Activated CD4-positive, alpha-beta T cell treated with anti-CD3 and anti-CD28 coated beads, Interleukin-2, amount 10 ng/mL, durations not matched to agents 7 days and 5 days (primary cell): ENCODE results near the gene RBMS1. TPM values are rescaled to one million over a fixed set of nuclear protein-coding genes. Genes with fewer than 3 reads are reported as not detected.
"Not testable (repeated sequence)": the region's sequence is repeated elsewhere in the genome, so short reads cannot be mapped to it uniquely, and the experiment has no call there.

ENCODE experiments used
- CTCF ChIA-PET: fragments of 350-600 bp; sonication (Branson Sonifier 250); formaldehyde crosslinking; loops from one replicate; lab custom pipeline; 2021; ENCODE audit warnings: antibody characterized with exemption; lab: Charles Lee
- POLR2A ChIA-PET: fragments of 350-600 bp; sonication (Branson Sonifier 250); formaldehyde crosslinking; loops from one replicate; lab custom pipeline; 2021; ENCODE audit warnings: antibody characterized with exemption; lab: Charles Lee
- DNase-seq: peaks from one replicate; pipeline ENCODE4 v3.0.0-alpha.2; 2020
- H3K27ac Mint-ChIP-seq: one replicate; pipeline ENCODE4 v1.8.0; 2021; ENCODE audit warnings: mild to moderate bottlenecking, moderate library complexity, mixed read lengths
- H3K27me3 Mint-ChIP-seq: one replicate; pipeline ENCODE4 v1.8.0; 2021; ENCODE audit warnings: mixed read lengths
- H3K36me3 Mint-ChIP-seq: one replicate; pipeline ENCODE4 v1.8.0; 2021; ENCODE audit warnings: low read depth, mixed read lengths
- H3K4me1 Mint-ChIP-seq: one replicate; pipeline ENCODE4 v1.8.0; 2021; ENCODE audit warnings: mixed read lengths
- H3K4me3 Mint-ChIP-seq: one replicate; pipeline ENCODE4 v1.8.0; 2021; ENCODE audit warnings: mild to moderate bottlenecking, moderate library complexity, mixed read lengths
- H3K9me3 Mint-ChIP-seq: one replicate; pipeline ENCODE4 v1.8.0; 2021; ENCODE audit warnings: mixed read lengths
- total RNA-seq, 2 experiments: library from RNA; stranded (reverse); gene quantifications; one replicate each; pipeline ENCODE4 v1.2.3, GENCODE V29; 2021

The RBMS1 gene
- total RNA-seq, 2 experiments from 2014 or later, result 84.4 to 100 TPM

- DNase-seq, result no peak
Observed at GRCh38 chr2:160460333-160460731, 33.3 kb downstream of the RBMS1 start.

GRCh38 chr2:160459538-160460332, 33.9 kb downstream of the RBMS1 start:
- peaks cover 61% of the 10 kb centered on the region for H3K4me1 Mint-ChIP-seq
- H3K9me3 Mint-ChIP-seq, result no peaks in the 10 kb centered on the region
- no peaks in the 10 kb centered on the region for H3K27me3 Mint-ChIP-seq
- H3K4me3 Mint-ChIP-seq, result no peak overlapping the region
- peaks cover 36% of the 10 kb centered on the region for H3K36me3 Mint-ChIP-seq
- ChIA-PET CTCF (no interaction called here), POLR2A (no interaction called here)
- no peak for DNase-seq
- no peak overlapping the region for H3K27ac Mint-ChIP-seq

More at GRCh38 chr2:160460333-160460731, 33.3 kb downstream of the RBMS1 start:
- ChIA-PET CTCF (no interaction called here), POLR2A (no interaction called here)
- H3K4me3 Mint-ChIP-seq, result no peak overlapping the region
- no peak overlapping the region for H3K27ac Mint-ChIP-seq
- no peaks in the 10 kb centered on the region for H3K9me3 Mint-ChIP-seq
- peaks cover 33% of the 10 kb centered on the region for H3K36me3 Mint-ChIP-seq
- peaks cover 60% of the 10 kb centered on the region for H3K4me1 Mint-ChIP-seq
- no peaks in the 10 kb centered on the region for H3K27me3 Mint-ChIP-seq

GRCh38 chr2:160458718-160459453, 34.7 kb downstream of the RBMS1 start:
- peaks cover 56% of the 10 kb centered on the region for H3K4me1 Mint-ChIP-seq
- ChIA-PET POLR2A (no interaction called here), CTCF (no interaction called here)
- H3K27ac Mint-ChIP-seq, result no peak overlapping the region
- no peaks in the 10 kb centered on the region for H3K27me3 Mint-ChIP-seq
- H3K36me3 Mint-ChIP-seq, result peaks cover 34% of the 10 kb centered on the region
- no peak for DNase-seq
- no peaks in the 10 kb centered on the region for H3K9me3 Mint-ChIP-seq
- no peak overlapping the region for H3K4me3 Mint-ChIP-seq

GRCh38 chr2:160457588-160457987, 36.0 kb downstream of the RBMS1 start:
- POLR2A ChIA-PET, result no interaction called here
- no peaks in the 10 kb centered on the region for H3K27me3 Mint-ChIP-seq
- CTCF ChIA-PET, result interaction anchor here (1.7 to 2.5 kb wide), 2 partner anchors 22 to 28 kb away, joined by 5 to 10 read pairs; no protein-coding TSS in a partner anchor
- peaks cover 46% of the 10 kb centered on the region for H3K4me1 Mint-ChIP-seq
- DNase-seq, result no peak
- H3K4me3 Mint-ChIP-seq, result no peak overlapping the region
- H3K27ac Mint-ChIP-seq, result no peak overlapping the region
- H3K36me3 Mint-ChIP-seq, result peaks cover 27% of the 10 kb centered on the region
- no peaks in the 10 kb centered on the region for H3K9me3 Mint-ChIP-seq

GRCh38 chr2:160454070-160454797, 39.4 kb downstream of the RBMS1 start:
- Mint-ChIP-seq H3K27me3 (no peaks in the 10 kb centered on the region), H3K27ac (no peak overlapping the region), H3K4me1 (peaks cover 33% of the 10 kb centered on the region), H3K4me3 (no peak overlapping the region), H3K36me3 (peaks cover 27% of the 10 kb centered on the region), H3K9me3 (peaks cover 4% of the 10 kb centered on the region)
- POLR2A ChIA-PET, result interaction anchor here (0.6 kb wide), 1 partner anchor 42 kb away, joined by 3 read pairs; no protein-coding TSS in a partner anchor
- DNase-seq, result no peak
- CTCF ChIA-PET, result no interaction called here

- Mint-ChIP-seq H3K9me3 (peaks cover 4% of the 10 kb centered on the region), H3K4me3 (no peak overlapping the region)
- CTCF ChIA-PET, result no interaction called here
Observed at GRCh38 chr2:160453111-160453820, 40.3 kb downstream of the RBMS1 start.

GRCh38 chr2:160450486-160450885, 43.1 kb downstream of the RBMS1 start:
- H3K36me3 Mint-ChIP-seq, result peaks cover 29% of the 10 kb centered on the region
- POLR2A ChIA-PET, result no interaction called here
- H3K27me3 Mint-ChIP-seq, result no peaks in the 10 kb centered on the region
- CTCF ChIA-PET, result no interaction called here
- no peak overlapping the region for H3K4me3 Mint-ChIP-seq
- DNase-seq, result no peak
- H3K4me1 Mint-ChIP-seq, result peaks cover 8% of the 10 kb centered on the region
- peaks cover 4% of the 10 kb centered on the region for H3K9me3 Mint-ChIP-seq
- no peak overlapping the region for H3K27ac Mint-ChIP-seq

More at GRCh38 chr2:160453111-160453820, 40.3 kb downstream of the RBMS1 start:
- Mint-ChIP-seq H3K27me3 (no peaks in the 10 kb centered on the region), H3K4me1 (peaks cover 25% of the 10 kb centered on the region), H3K27ac (no peak overlapping the region), H3K36me3 (peaks cover 22% of the 10 kb centered on the region)
- POLR2A ChIA-PET, result interaction anchor here (0.6 kb wide), 1 partner anchor 1594 kb away, joined by 4 read pairs; no protein-coding TSS in a partner anchor
- DNase-seq, result no peak

- H3K27ac Mint-ChIP-seq, DNase-seq, CTCF ChIA-PET, H3K9me3 Mint-ChIP-seq, H3K27me3 Mint-ChIP-seq, H3K4me3 Mint-ChIP-seq, POLR2A ChIA-PET, H3K4me1 Mint-ChIP-seq: not testable (repeated sequence)
- H3K36me3 Mint-ChIP-seq, result peaks cover 28% of the 10 kb centered on the region
Observed at GRCh38 chr2:160448821-160449220, 44.8 kb downstream of the RBMS1 start.

- peaks cover 43% of the 10 kb centered on the region for H3K36me3 Mint-ChIP-seq
- no peak for DNase-seq
- H3K4me3 Mint-ChIP-seq, result no peak overlapping the region
- peaks cover 7% of the 10 kb centered on the region for H3K4me1 Mint-ChIP-seq
- ChIA-PET POLR2A (no interaction called here), CTCF (no interaction called here)
- peaks cover 18% of the 10 kb centered on the region for H3K9me3 Mint-ChIP-seq
- H3K27me3 Mint-ChIP-seq, result no peaks in the 10 kb centered on the region
- H3K27ac Mint-ChIP-seq, result no peak overlapping the region
Observed at GRCh38 chr2:160445673-160446072, 47.9 kb downstream of the RBMS1 start.

- no peaks in the 10 kb centered on the region for H3K27me3 Mint-ChIP-seq
- no peak overlapping the region for H3K27ac Mint-ChIP-seq
- no peak overlapping the region for H3K4me3 Mint-ChIP-seq
- H3K36me3 Mint-ChIP-seq, result peaks cover 47% of the 10 kb centered on the region
- H3K9me3 Mint-ChIP-seq, result peaks cover 20% of the 10 kb centered on the region
- no peak for DNase-seq
- CTCF ChIA-PET, result no interaction called here
- H3K4me1 Mint-ChIP-seq, result peaks cover 4% of the 10 kb centered on the region
- POLR2A ChIA-PET, result no interaction called here
Observed at GRCh38 chr2:160442603-160443002, 51.0 kb downstream of the RBMS1 start.

GRCh38 chr2:160440888-160441287, 52.7 kb downstream of the RBMS1 start:
- Mint-ChIP-seq H3K9me3 (peaks cover 20% of the 10 kb centered on the region), H3K4me3 (no peak overlapping the region), H3K4me1 (peaks cover 4% of the 10 kb centered on the region), H3K27ac (no peak overlapping the region), H3K36me3 (peaks cover 43% of the 10 kb centered on the region), H3K27me3 (no peaks in the 10 kb centered on the region)
- POLR2A ChIA-PET, result no interaction called here
- CTCF ChIA-PET, result no interaction called here
- DNase-seq, result no peak

GRCh38 chr2:160439038-160439437, 54.6 kb downstream of the RBMS1 start:
- H3K27ac Mint-ChIP-seq, CTCF ChIA-PET, H3K4me1 Mint-ChIP-seq, H3K27me3 Mint-ChIP-seq, POLR2A ChIA-PET, DNase-seq, H3K4me3 Mint-ChIP-seq: not testable (repeated sequence)
- Mint-ChIP-seq H3K36me3 (peaks cover 42% of the 10 kb centered on the region), H3K9me3 (peaks cover 15% of the 10 kb centered on the region)
